ENCODE results near the gene KATNA1.

DNA sequence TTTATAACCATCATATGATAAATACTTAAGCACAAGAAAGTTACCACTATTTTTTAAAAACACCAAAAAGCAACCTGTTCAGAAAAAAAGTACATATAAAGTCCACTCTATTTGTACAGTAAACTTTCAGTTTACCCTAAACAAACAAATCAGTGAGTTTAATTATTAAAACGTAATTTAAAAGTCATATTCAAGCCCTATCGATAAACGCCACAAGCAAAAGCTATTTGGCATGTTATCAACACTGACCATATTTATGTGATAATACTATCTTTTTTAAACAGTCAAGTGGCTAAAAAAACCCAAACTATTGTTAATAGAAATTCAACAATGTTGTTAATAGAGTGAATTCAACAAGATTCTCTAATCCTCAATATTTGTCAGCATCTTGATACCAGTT lies 1.9 kb downstream of the KATNA1 start:
- TF ChIP-seq CTCF (IDR thresholded peaks at IDR 0.05; ENCODE audit: insufficient read depth, low read length) (no peak), POLR2AphosphoS5 (IDR thresholded peaks at IDR 0.05; ENCODE audit: low read depth) (no peak)
- TF ChIP-seq, protein P1, sequence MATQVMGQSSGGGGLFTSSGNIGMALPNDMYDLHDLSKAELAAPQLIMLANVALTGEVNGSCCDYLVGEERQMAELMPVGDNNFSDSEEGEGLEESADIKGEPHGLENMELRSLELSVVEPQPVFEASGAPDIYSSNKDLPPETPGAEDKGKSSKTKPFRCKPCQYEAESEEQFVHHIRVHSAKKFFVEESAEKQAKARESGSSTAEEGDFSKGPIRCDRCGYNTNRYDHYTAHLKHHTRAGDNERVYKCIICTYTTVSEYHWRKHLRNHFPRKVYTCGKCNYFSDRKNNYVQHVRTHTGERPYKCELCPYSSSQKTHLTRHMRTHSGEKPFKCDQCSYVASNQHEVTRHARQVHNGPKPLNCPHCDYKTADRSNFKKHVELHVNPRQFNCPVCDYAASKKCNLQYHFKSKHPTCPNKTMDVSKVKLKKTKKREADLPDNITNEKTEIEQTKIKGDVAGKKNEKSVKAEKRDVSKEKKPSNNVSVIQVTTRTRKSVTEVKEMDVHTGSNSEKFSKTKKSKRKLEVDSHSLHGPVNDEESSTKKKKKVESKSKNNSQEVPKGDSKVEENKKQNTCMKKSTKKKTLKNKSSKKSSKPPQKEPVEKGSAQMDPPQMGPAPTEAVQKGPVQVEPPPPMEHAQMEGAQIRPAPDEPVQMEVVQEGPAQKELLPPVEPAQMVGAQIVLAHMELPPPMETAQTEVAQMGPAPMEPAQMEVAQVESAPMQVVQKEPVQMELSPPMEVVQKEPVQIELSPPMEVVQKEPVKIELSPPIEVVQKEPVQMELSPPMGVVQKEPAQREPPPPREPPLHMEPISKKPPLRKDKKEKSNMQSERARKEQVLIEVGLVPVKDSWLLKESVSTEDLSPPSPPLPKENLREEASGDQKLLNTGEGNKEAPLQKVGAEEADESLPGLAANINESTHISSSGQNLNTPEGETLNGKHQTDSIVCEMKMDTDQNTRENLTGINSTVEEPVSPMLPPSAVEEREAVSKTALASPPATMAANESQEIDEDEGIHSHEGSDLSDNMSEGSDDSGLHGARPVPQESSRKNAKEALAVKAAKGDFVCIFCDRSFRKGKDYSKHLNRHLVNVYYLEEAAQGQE (IDR thresholded peaks at IDR 0.05; ENCODE audit: insufficient replicate concordance, low read depth) = no peak
